ENCODE measurements around the gene ADK. TPM values are rescaled to one million over a fixed set of nuclear protein-coding genes. Genes with fewer than 3 reads are reported as not detected.

The ADK gene
- total RNA-seq, 1 experiment from 2014 or later = 26.8 TPM

GRCh38 chr10:74289188-74289587, 138.2 kb downstream of the ADK start:
- Histone ChIP-seq H3K23ac (ENCODE audit: insufficient read length, low read depth, low read length) (no peak overlapping the region), H4K5ac (ENCODE audit: insufficient read length, low read depth, low read length) (no peak overlapping the region), H3K4me2 (ENCODE audit: insufficient read depth, insufficient read length, low read length) (no peak overlapping the region), H3K9me3 (ENCODE audit: control insufficient read depth, low read depth, low read length) (no peaks in the 10 kb centered on the region), H3K27ac (ENCODE audit: insufficient read length, low read depth, low read length) (no peak overlapping the region), H3K18ac (ENCODE audit: insufficient read length, low read depth, low read length) (no peak overlapping the region), H4K91ac (ENCODE audit: insufficient read length, low read depth, low read length) (no peak overlapping the region), H3K23me2 (ENCODE audit: insufficient read length, low read depth, low read length, poor library complexity, severe bottlenecking) (no peaks in the 10 kb centered on the region), H3K79me2 (ENCODE audit: insufficient read depth, low read length) (no peaks in the 10 kb centered on the region), H2AK5ac (ENCODE audit: insufficient read length, low read length) (no peak overlapping the region), H4K8ac (replicated peaks; ENCODE audit: insufficient read length, low read depth, low read length) (no peak overlapping the region), H3K79me1 (ENCODE audit: insufficient read depth, low read depth, low read length, poor library complexity, severe bottlenecking) (no peaks in the 10 kb centered on the region), H2AFZ (ENCODE audit: low read length) (no peak overlapping the region), H2BK12ac (ENCODE audit: insufficient read length, low read depth, low read length) (no peak overlapping the region), H3K4me1 (ENCODE audit: insufficient read depth, low read length) (no peaks in the 10 kb centered on the region), H2BK20ac (ENCODE audit: low read depth, low read length, poor library complexity, severe bottlenecking) (no peak overlapping the region), H3K4ac (ENCODE audit: low read depth, low read length) (no peak overlapping the region), H2BK120ac (ENCODE audit: low read depth, low read length, poor library complexity, severe bottlenecking) (no peak overlapping the region), H4K20me1 (ENCODE audit: control insufficient read depth, insufficient read depth, insufficient read length) (no peaks in the 10 kb centered on the region), H2BK5ac (ENCODE audit: insufficient read length, low read length) (no peak overlapping the region), H3K56ac (ENCODE audit: insufficient read length, low read depth, low read length) (no peak overlapping the region), H3K27me3 (ENCODE audit: insufficient read depth, low read length) (no peaks in the 10 kb centered on the region), H3T11ph (ENCODE audit: low read length) (no peak overlapping the region), H2BK15ac (ENCODE audit: low read depth, low read length) (no peak overlapping the region), H3K9ac (ENCODE audit: extremely low read depth, insufficient read length, low read length) (no peak overlapping the region), H3K14ac (ENCODE audit: insufficient read depth, low read length) (no peak overlapping the region)
- no peak for TF ChIP-seq CTCF (conservative IDR thresholded peaks at IDR 0.05)
- no peak for DNase-seq
- Mint-ChIP-seq H3K4me1 (peaks cover 8 to 13% of the 10 kb centered on the region in 2 experiments), H3K27ac (no peak overlapping the region), H3K36me3 (ENCODE audit: insufficient read depth in 1 of 3, low read depth in 3 of 3) (0 out of 7 replicates have a peak, but pooled peaks cover 0 to 2% (median 0%) of the 10 kb centered on the region in 3 experiments), H3K4me3 (no peak overlapping the region), H3K9me3 (no peaks in the 10 kb centered on the region), H3K27me3 (ENCODE audit: low read depth) (no peaks in the 10 kb centered on the region)
- WGBS (ENCODE audit: extremely low coverage, insufficient read length, low lambda C conversion rate) = no CpG with 5 or more reads among the region's 3 CpGs
